Activated B cell treated with CpG ODN at 0.5 μM for 24 hours (primary cell): ENCODE results near the gene TMC4. TPM values are rescaled to one million over a fixed set of nuclear protein-coding genes. Genes with fewer than 3 reads are reported as not detected.
"Not testable (repeated sequence)": the region's sequence is repeated elsewhere in the genome, so short reads cannot be mapped to it uniquely, and the experiment has no call there.

Experiments
- ATAC-seq: fragments of 200-7000 bp; cut with Tn5 transposase; one replicate; pipeline ENCODE4 v1.10.0; 2021; ENCODE audit warnings: low read depth, mild to moderate bottlenecking, moderate library complexity
- CTCF ChIA-PET: fragments of 350-600 bp; sonication (Branson Sonifier 250); formaldehyde crosslinking; loops from one replicate; lab custom pipeline; 2021; ENCODE audit warnings: antibody characterized with exemption; lab: Charles Lee
- POLR2A ChIA-PET: fragments of 350-600 bp; sonication (Branson Sonifier 250); formaldehyde crosslinking; loops from one replicate; lab custom pipeline; 2021; ENCODE audit warnings: antibody characterized with exemption; lab: Charles Lee
- DNase-seq: peaks from one replicate; pipeline ENCODE4 v3.0.0; 2022
- H3K27ac Mint-ChIP-seq: one replicate; pipeline ENCODE4 v1.8.0; 2020; ENCODE audit warnings: mixed read lengths
- H3K27me3 Mint-ChIP-seq: one replicate; pipeline ENCODE4 v1.8.0; 2021; ENCODE audit warnings: mixed read lengths
- H3K36me3 Mint-ChIP-seq: one replicate; pipeline ENCODE4 v1.8.0; 2021; ENCODE audit warnings: low read depth, mixed read lengths
- H3K4me1 Mint-ChIP-seq: one replicate; pipeline ENCODE4 v1.8.0; 2021; ENCODE audit warnings: mixed read lengths
- H3K4me3 Mint-ChIP-seq: one replicate; pipeline ENCODE4 v1.8.0; 2020; ENCODE audit warnings: mild to moderate bottlenecking, mixed read lengths
- H3K9me3 Mint-ChIP-seq: one replicate; pipeline ENCODE4 v1.8.0; 2020; ENCODE audit warnings: mixed read lengths
- intact Hi-C: fragments of 100-400 bp; cut with micrococcal nuclease; formaldehyde crosslinking; loops from one replicate; pipeline ENCODE4 v1.15.1; 2024
- total RNA-seq: library from RNA; stranded (reverse); gene quantifications from 2 replicates; pipeline ENCODE4 v1.2.3, GENCODE V29; 2022
- TF ChIP-seq, protein P1 (sequence below): fragments of 200-600 bp; IDR thresholded peaks from one replicate; pipeline ENCODE4 v1.8.0; 2022; ENCODE audit warnings: antibody characterized with exemption, mild to moderate bottlenecking

Gene TMC4
- total RNA-seq, 1 donor from 2014 or later = not detected

DNA sequence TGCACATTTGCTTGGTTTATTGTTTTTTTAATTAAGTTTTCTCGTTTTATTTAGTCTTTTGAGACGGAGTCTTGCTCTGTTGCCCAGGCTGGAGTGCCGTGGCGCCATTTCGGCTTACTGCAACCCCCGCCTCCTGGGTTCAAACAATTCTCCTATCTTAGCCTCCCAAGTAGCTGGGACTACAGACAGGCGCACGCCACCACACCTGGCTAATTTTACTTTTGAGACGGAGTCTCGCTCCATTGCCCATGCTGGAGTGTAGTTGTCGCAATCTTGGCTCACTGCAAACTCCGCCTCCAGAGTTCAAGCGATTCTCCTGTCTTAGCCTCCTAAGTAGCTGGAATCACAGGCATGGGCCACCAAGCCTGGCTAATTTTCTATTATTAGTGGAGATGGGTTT is 29.0 kb upstream of the TMC4 start:
- ChIA-PET POLR2A (interaction anchor here (2.4 to 6.5 kb wide), 3 partner anchors 8 to 42 kb away, joined by 19 to 244 read pairs (median 26); partner anchors contain the start of genes LENG1, MBOAT7 and TSEN34), CTCF (interaction anchor here (1.2 kb wide), 1 partner anchor 12 kb away, joined by 3 read pairs; the partner anchor contains the start of gene MBOAT7)
- Mint-ChIP-seq H3K9me3 (no peaks in the 10 kb centered on the region), H3K4me3 (peak overlapping the region; percentile 100), H3K4me1 (peaks cover 70% of the 10 kb centered on the region), H3K36me3 (peaks cover 64% of the 10 kb centered on the region), H3K27ac (peak overlapping the region; percentile 99), H3K27me3 (no peaks in the 10 kb centered on the region)
- intact Hi-C loops = loop anchor here (1.0 to 2.0 kb wide), 4 partner anchors 40 to 1453 kb away; partner anchors contain the start of genes CNOT3, LENG8 and U2AF2
- TF ChIP-seq, protein P1, sequence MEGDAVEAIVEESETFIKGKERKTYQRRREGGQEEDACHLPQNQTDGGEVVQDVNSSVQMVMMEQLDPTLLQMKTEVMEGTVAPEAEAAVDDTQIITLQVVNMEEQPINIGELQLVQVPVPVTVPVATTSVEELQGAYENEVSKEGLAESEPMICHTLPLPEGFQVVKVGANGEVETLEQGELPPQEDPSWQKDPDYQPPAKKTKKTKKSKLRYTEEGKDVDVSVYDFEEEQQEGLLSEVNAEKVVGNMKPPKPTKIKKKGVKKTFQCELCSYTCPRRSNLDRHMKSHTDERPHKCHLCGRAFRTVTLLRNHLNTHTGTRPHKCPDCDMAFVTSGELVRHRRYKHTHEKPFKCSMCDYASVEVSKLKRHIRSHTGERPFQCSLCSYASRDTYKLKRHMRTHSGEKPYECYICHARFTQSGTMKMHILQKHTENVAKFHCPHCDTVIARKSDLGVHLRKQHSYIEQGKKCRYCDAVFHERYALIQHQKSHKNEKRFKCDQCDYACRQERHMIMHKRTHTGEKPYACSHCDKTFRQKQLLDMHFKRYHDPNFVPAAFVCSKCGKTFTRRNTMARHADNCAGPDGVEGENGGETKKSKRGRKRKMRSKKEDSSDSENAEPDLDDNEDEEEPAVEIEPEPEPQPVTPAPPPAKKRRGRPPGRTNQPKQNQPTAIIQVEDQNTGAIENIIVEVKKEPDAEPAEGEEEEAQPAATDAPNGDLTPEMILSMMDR = no peak
- no peak for ATAC-seq
- no peak for DNase-seq

DNA sequence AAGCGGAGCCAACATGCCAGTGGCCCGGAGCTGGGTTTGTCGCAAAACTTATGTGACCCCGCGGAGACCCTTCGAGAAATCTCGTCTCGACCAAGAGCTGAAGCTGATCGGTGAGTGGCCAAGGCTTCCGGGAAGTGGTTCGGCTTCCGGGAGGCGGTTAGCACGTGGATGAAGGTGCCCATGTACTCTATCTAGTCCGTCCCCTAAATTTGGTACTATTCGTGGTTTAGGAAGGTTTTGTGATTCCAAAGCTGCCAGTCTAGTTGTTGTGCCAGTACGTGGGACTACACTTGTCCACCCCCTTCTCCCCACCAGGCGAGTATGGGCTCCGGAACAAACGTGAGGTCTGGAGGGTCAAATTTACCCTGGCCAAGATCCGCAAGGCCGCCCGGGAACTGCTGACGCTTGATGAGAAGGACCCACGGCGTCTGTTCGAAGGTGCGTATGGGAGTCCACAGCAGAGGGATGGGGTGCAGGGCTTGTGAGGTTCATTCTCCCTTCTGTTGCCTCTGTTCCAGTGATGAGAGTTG is 28.3 kb upstream of the TMC4 start:
- ATAC-seq (no peak), DNase-seq (no peak)
- POLR2A ChIA-PET = interaction anchor here (0.6 to 6.5 kb wide), 20 partner anchors 8 to 1674 kb away, joined by 3 to 244 read pairs (median 6); partner anchors contain the start of genes CNOT3, LAIR1, LENG1 and LENG8
- Mint-ChIP-seq H3K9me3 (no peaks in the 10 kb centered on the region), H3K4me3 (peak overlapping the region; percentile 100), H3K27ac (peak overlapping the region; percentile 99), H3K36me3 (peaks cover 57% of the 10 kb centered on the region), H3K4me1 (peaks cover 63% of the 10 kb centered on the region), H3K27me3 (no peaks in the 10 kb centered on the region)
- CTCF ChIA-PET = interaction anchor here (1.2 kb wide), 1 partner anchor 12 kb away, joined by 3 read pairs; the partner anchor contains the start of gene MBOAT7
- intact Hi-C loops = loop anchor here (1.0 to 2.0 kb wide), 4 partner anchors 39 to 1454 kb away; partner anchors contain the start of genes CNOT3, LENG8 and U2AF2
- TF ChIP-seq, protein P1 = no peak

DNA sequence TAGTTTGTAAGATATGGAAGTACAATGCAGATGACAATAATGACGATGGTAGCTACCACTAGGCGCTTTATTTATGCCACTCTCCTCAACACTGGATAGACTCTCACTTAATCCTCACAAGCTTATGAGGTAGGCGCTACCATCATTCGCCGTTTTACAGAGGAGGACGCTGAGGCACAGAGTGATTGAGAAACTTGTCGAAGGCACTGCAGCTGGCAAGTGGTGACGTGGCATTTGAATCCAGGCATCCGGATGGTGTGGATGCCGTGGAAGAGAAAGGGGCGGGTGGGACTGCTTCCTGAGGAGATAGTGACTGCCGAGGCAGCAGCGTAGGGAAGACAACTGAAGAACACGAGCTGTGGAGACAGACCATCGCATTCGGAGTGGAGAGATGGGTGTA is 26.4 kb upstream of the TMC4 start:
- DNase-seq (no peak), ATAC-seq (no peak)
- TF ChIP-seq, protein P1 = no peak
- H3K36me3 Mint-ChIP-seq = peaks cover 47% of the 10 kb centered on the region
- peaks cover 47% of the 10 kb centered on the region for H3K4me1 Mint-ChIP-seq
- H3K9me3 Mint-ChIP-seq = no peaks in the 10 kb centered on the region
- intact Hi-C loops = no loop called here
- H3K4me3 Mint-ChIP-seq = peak overlapping the region; percentile 44
- H3K27me3 Mint-ChIP-seq = no peaks in the 10 kb centered on the region
- ChIA-PET POLR2A (interaction anchor here (0.7 to 6.5 kb wide), 7 partner anchors 9 to 249 kb away, joined by 3 to 244 read pairs (median 14); partner anchors contain the start of genes CNOT3, LENG8, MBOAT7 and PRPF31), CTCF (interaction anchor here (0.7 kb wide), 1 partner anchor 10 kb away, joined by 3 read pairs; the partner anchor contains the start of gene MBOAT7)
- H3K27ac Mint-ChIP-seq = peak overlapping the region; percentile 50

DNA sequence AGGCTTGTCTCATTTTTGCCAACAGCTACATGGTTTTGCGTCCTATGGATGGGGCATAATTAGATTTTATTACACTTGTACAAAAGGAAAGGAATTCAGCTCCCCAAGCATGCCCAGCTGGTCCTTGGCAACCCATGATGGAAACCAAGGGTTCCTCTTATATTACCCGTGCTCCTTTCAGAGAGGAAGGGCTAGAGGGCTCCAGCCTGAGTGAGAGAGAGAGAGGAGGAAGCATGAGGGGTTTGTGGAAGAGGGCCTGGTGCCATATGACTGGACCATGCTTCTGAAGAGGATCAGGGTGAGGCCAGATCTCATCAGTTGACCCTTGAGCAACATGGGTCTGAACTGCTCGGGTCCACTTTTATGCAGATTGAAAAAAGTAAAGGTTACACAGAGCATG is 24.2 kb upstream of the TMC4 start:
- Mint-ChIP-seq H3K27ac (no peak overlapping the region), H3K4me1 (peaks cover 30% of the 10 kb centered on the region), H3K4me3 (no peak overlapping the region), H3K36me3 (peaks cover 42% of the 10 kb centered on the region), H3K9me3 (no peaks in the 10 kb centered on the region), H3K27me3 (no peaks in the 10 kb centered on the region)
- ChIA-PET CTCF (no interaction called here), POLR2A (interaction anchor here (1.5 to 6.5 kb wide), 2 partner anchors 8 to 82 kb away, joined by 3 to 244 read pairs; partner anchors contain the start of genes MBOAT7, PRPF31, TFPT and TSEN34)
- TF ChIP-seq, protein P1 = no peak
- ATAC-seq = no peak
- DNase-seq = no peak
- intact Hi-C loops = no loop called here

DNA sequence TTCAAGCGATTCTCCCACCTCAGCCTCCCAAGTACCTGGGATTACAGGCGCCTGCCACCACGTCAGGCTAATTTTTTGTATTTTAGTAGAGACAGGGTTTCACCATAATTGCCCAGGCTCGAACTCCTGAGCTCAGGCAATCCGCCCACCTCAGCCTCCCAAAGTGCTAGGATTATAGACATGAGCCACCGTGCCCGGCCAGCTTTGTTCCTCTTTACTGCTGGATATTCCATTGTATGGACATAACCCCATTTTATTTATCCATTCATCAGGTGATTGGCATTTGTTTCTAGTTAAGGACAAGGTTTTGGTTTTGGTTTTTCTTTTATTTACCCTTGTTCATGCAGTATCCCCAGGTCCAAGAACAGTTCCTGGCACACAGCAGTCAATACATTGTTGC is 23.6 kb upstream of the TMC4 start:
- H3K36me3 Mint-ChIP-seq = peaks cover 38% of the 10 kb centered on the region
- ATAC-seq (no peak), DNase-seq (no peak)
- TF ChIP-seq, protein P1 = no peak
- H3K27ac Mint-ChIP-seq = no peak overlapping the region
- intact Hi-C loops = no loop called here
- no peak overlapping the region for H3K4me3 Mint-ChIP-seq
- H3K27me3 Mint-ChIP-seq = no peaks in the 10 kb centered on the region
- H3K4me1 Mint-ChIP-seq = peaks cover 30% of the 10 kb centered on the region
- CTCF ChIA-PET = no interaction called here
- POLR2A ChIA-PET = interaction anchor here (1.5 kb wide), 1 partner anchor 81 kb away, joined by 3 read pairs; the partner anchor contains the start of genes PRPF31 and TFPT
- H3K9me3 Mint-ChIP-seq = no peaks in the 10 kb centered on the region

DNA sequence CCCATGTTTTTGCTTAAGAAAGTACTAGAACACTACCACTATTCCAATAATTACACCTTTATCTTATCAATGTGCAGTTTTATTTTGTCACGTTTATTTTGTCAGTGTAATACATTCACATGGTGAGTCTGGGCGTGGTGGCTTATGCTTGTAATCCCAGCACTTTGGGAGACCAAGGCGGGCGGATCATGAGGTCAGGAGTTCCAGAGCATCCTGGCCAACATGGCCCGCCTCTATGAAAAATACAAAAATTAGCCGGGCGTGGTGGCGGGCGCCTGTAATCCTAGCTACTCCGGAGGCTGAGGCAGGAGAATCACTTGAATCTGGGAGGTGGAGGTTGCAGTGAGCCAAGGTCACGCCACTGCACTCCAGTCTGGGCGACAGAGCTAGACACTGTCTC is 21.5 kb upstream of the TMC4 start:
- H3K4me3 Mint-ChIP-seq, CTCF ChIA-PET, H3K27ac Mint-ChIP-seq, H3K27me3 Mint-ChIP-seq, H3K9me3 Mint-ChIP-seq, intact Hi-C loops, ATAC-seq, DNase-seq: not testable (repeated sequence)
- POLR2A ChIA-PET = interaction anchor here (1.6 kb wide), 1 partner anchor 13 kb away, joined by 5 read pairs; no protein-coding TSS in a partner anchor
- Mint-ChIP-seq H3K4me1 (peaks cover 19% of the 10 kb centered on the region), H3K36me3 (peaks cover 35% of the 10 kb centered on the region)
